Retinal pigment epithelial cell (primary cell): ENCODE measurements around the gene CCL5.

Experiments
- DNase-seq: peaks from one replicate; pipeline ENCODE4 v3.0.0-alpha.2; 2010; ENCODE audit warnings: low read depth
- H3K4me3 ChIP-seq: 2 replicates; pipeline ENCODE4 v1.5.1; 2011; ENCODE audit warnings: mild to moderate bottlenecking, low read length, control low read depth, moderate library complexity
- CTCF ChIP-seq: conservative IDR thresholded peaks from 2 replicates; pipeline ENCODE4 v1.5.1; 2011; ENCODE audit warnings: low read depth, low read length, control low read depth, inconsistent platforms

The CCL5 gene

GRCh38 chr17:35906926-35907637 is 26.9 kb upstream of the CCL5 start:
- no peak for TF ChIP-seq CTCF
- DNase-seq: no peak
- no peak overlapping the region for H3K4me3 ChIP-seq

GRCh38 chr17:35906191-35906925 is 26.2 kb upstream of the CCL5 start:
- TF ChIP-seq CTCF: no peak
- no peak for DNase-seq
- H3K4me3 ChIP-seq: no peak overlapping the region

- no peak for DNase-seq
- no peak overlapping the region for H3K4me3 ChIP-seq
- TF ChIP-seq CTCF: no peak
These were observed 23.3 kb upstream of the CCL5 start for GRCh38 chr17:35903451-35903850.

GRCh38 chr17:35901631-35902175 is 21.5 kb upstream of the CCL5 start:
- no peak overlapping the region for H3K4me3 ChIP-seq
- no peak for DNase-seq
- no peak for TF ChIP-seq CTCF

- H3K4me3 ChIP-seq: no peak overlapping the region
- no peak for DNase-seq
- no peak for TF ChIP-seq CTCF
These were observed 20.7 kb upstream of the CCL5 start for GRCh38 chr17:35900708-35901480.

GRCh38 chr17:35900280-35900679 is 20.1 kb upstream of the CCL5 start:
- TF ChIP-seq CTCF: no peak
- H3K4me3 ChIP-seq: no peak overlapping the region
- DNase-seq: no peak
